Fibroblast of lung (primary cell): Measurements from ENCODE around the gene ARHGEF39. TPM values are rescaled to one million over a fixed set of nuclear protein-coding genes. Genes with fewer than 3 reads are reported as not detected.

Experiments used
- DNase-seq, 2 donors: peaks; one replicate each; pipeline versions ENCODE4 v3.0.0 to v3.0.0-alpha.2; 2010; ENCODE audit warnings: low read depth in 2 of 2
- H2AFZ ChIP-seq: 2 replicates; pipeline ENCODE4 v1.5.1; 2012; ENCODE audit warnings: low read length, control low read depth, inconsistent platforms
- H3K27ac ChIP-seq: 2 replicates; pipeline ENCODE4 v1.5.1; 2011; ENCODE audit warnings: low read length, control low read depth; ENCODE audit not compliant: insufficient read depth
- H3K27me3 ChIP-seq: 2 replicates; pipeline ENCODE4 v1.5.1; 2011; ENCODE audit warnings: mild to moderate bottlenecking, low read length; ENCODE audit not compliant: control insufficient read depth, insufficient read depth
- H3K36me3 ChIP-seq: 2 replicates; pipeline ENCODE4 v1.5.1; 2011; ENCODE audit warnings: low read length; ENCODE audit not compliant: control insufficient read depth, insufficient read depth
- H3K4me1 ChIP-seq: 2 replicates; pipeline ENCODE4 v1.5.1; 2011; ENCODE audit warnings: low read length; ENCODE audit not compliant: control insufficient read depth, insufficient read depth; ENCODE audit errors: extremely low read depth
- H3K4me2 ChIP-seq: 2 replicates; pipeline ENCODE4 v1.5.1; 2011; ENCODE audit warnings: low read length, control low read depth; ENCODE audit not compliant: insufficient read depth; ENCODE audit errors: extremely low read depth
- H3K4me3 ChIP-seq, 4 experiments: fragments of 200-600 bp in 1 of 4; sonication (generic) in 1 of 4; replicated peaks in 1 of 4; 2 replicates each; pipeline ENCODE4 v1.5.1; 2011 to 2016; ENCODE audit warnings: low read length in 4 of 4, low read depth in 3 of 4, mild to moderate bottlenecking in 3 of 4, control low read depth in 2 of 4, inconsistent platforms in 1 of 4, mixed read lengths in 1 of 4; ENCODE audit not compliant: insufficient read depth in 1 of 4; ENCODE audit errors: control extremely low read depth in 1 of 4
- H3K79me2 ChIP-seq: 2 replicates; pipeline ENCODE4 v1.5.1; 2012; ENCODE audit warnings: mild to moderate bottlenecking, low read length, inconsistent platforms; ENCODE audit not compliant: control insufficient read depth, insufficient read depth
- H3K9ac ChIP-seq: 2 replicates; pipeline ENCODE4 v1.5.1; 2011; ENCODE audit warnings: mild to moderate bottlenecking, low read length, control low read depth; ENCODE audit not compliant: insufficient read depth
- H3K9me3 ChIP-seq: 2 replicates; pipeline ENCODE4 v1.5.1; 2012; ENCODE audit warnings: low read depth, low read length; ENCODE audit not compliant: control insufficient read depth, insufficient read depth
- H4K20me1 ChIP-seq: 2 replicates; pipeline ENCODE4 v1.5.1; 2011; ENCODE audit warnings: low read length; ENCODE audit not compliant: control insufficient read depth, insufficient read depth; ENCODE audit errors: extremely low read depth
- CTCF ChIP-seq, 2 donors: IDR thresholded peaks in 1 of 2; conservative IDR thresholded peaks in 1 of 2; 1 replicate in 1 of 2; 2 replicates in 1 of 2; pipeline ENCODE4 v1.5.1; 2011 to 2012; ENCODE audit warnings: low read length in 2 of 2, control low read depth in 1 of 2, inconsistent platforms in 1 of 2, low read depth in 1 of 2, mild to moderate bottlenecking in 1 of 2
- EZH2 ChIP-seq: IDR thresholded peaks from 2 replicates; pipeline ENCODE4 v1.5.1; 2012; ENCODE audit warnings: low read length, control low read depth, mild to moderate bottlenecking; ENCODE audit errors: missing control alignments
- polyA plus RNA-seq, 2 donors: library from polyadenylated mRNA; depleted of rRNA in 1 of 2; stranded (reverse) in 1 of 2; unstranded in 1 of 2; fragments of >200 nt; gene quantifications; 2 replicates each; pipeline ENCODE4 v1.2.1, GENCODE V29; 2011 to 2012; ENCODE audit warnings: missing spikeins in 1 of 2
- total RNA-seq: library from RNA; depleted of rRNA; stranded (reverse); fragments of >200 nt; gene quantifications from 2 replicates; pipeline ENCODE4 v1.2.1, GENCODE V29; 2014

The ARHGEF39 gene
- total and polyA plus RNA-seq, 2 donors (not counting 1 experiment from before 2014, with no cell fraction given) = 0.66 to 0.77 TPM

- H3K9ac ChIP-seq = peak overlapping the region; percentile 97
- peak overlapping the region; percentile 53 to 82 (median 74) for H3K4me3 ChIP-seq
- no peak for TF ChIP-seq CTCF (conservative IDR thresholded peaks at IDR 0.05 in 1 of 2, IDR thresholded peaks at IDR 0.05 in 1 of 2; ENCODE audit: low read depth in 1 of 2, low read length in 2 of 2)
- TF ChIP-seq EZH2 = no peak
- peaks cover 13% of the 10 kb centered on the region for H3K4me1 ChIP-seq
- no peaks in the 10 kb centered on the region for H4K20me1 ChIP-seq
- H3K27me3 ChIP-seq = no peaks in the 10 kb centered on the region
- no peak overlapping the region for H2AFZ ChIP-seq
- H3K9me3 ChIP-seq = no peaks in the 10 kb centered on the region
- DNase-seq = peak; percentile 51 to 70
- H3K4me2 ChIP-seq = peak overlapping the region; percentile 97
- peak overlapping the region; percentile 97 for H3K27ac ChIP-seq
- peaks cover 14% of the 10 kb centered on the region for H3K79me2 ChIP-seq
- peaks cover 2% of the 10 kb centered on the region for H3K36me3 ChIP-seq
These were observed 6.1 kb downstream of the ARHGEF39 start for GRCh38 chr9:35658968-35659220.

GRCh38 chr9:35658137-35658967, 6.6 kb downstream of the ARHGEF39 start, which contains the start of gene CCDC107:
CCDC107 (plus strand) TSS chr9:35658292; CDS start chr9:35658380, 88 bp downstream.
- no peaks in the 10 kb centered on the region for H3K9me3 ChIP-seq
- H3K36me3 ChIP-seq = peaks cover 2% of the 10 kb centered on the region
- peaks cover 14% of the 10 kb centered on the region for H3K79me2 ChIP-seq
- TF ChIP-seq EZH2 (no peak), CTCF (conservative IDR thresholded peaks at IDR 0.05 in 1 of 2, IDR thresholded peaks at IDR 0.05 in 1 of 2; ENCODE audit: low read depth in 1 of 2, low read length in 2 of 2) (peak; percentile 33 to 36)
- H3K9ac ChIP-seq = peak within 1 kb of the TSS; percentile 97
- peak; percentile 70 to 88 for DNase-seq
- H2AFZ ChIP-seq = peak within 1 kb of the TSS; percentile 83
- H3K27ac ChIP-seq = peak within 1 kb of the TSS; percentile 97
- H3K4me2 ChIP-seq = peak within 1 kb of the TSS; percentile 97
- peak within 1 kb of the TSS; percentile 53 to 82 (median 74) for H3K4me3 ChIP-seq
- peaks cover 13% of the 10 kb centered on the region for H3K4me1 ChIP-seq
- H3K27me3 ChIP-seq = no peaks in the 10 kb centered on the region
- H4K20me1 ChIP-seq = no peaks in the 10 kb centered on the region

GRCh38 chr9:35657546-35658136, 7.4 kb downstream of the ARHGEF39 start, which contains the start of gene RMRP:
RMRP (minus strand) TSS chr9:35658019.
- peak within 1 kb of the TSS; percentile 97 for H3K9ac ChIP-seq
- H4K20me1 ChIP-seq = no peaks in the 10 kb centered on the region
- peaks cover 14% of the 10 kb centered on the region for H3K79me2 ChIP-seq
- H3K4me1 ChIP-seq = peaks cover 13% of the 10 kb centered on the region
- peak; percentile 99 to 100 for DNase-seq
- peak within 1 kb of the TSS; percentile 83 for H2AFZ ChIP-seq
- peaks cover 2% of the 10 kb centered on the region for H3K36me3 ChIP-seq
- TF ChIP-seq CTCF (conservative IDR thresholded peaks at IDR 0.05 in 1 of 2, IDR thresholded peaks at IDR 0.05 in 1 of 2; ENCODE audit: low read depth in 1 of 2, low read length in 2 of 2) (peak in 1 of 2 donors; percentile 34), EZH2 (no peak)
- peak within 1 kb of the TSS; percentile 53 to 82 (median 74) for H3K4me3 ChIP-seq
- H3K27ac ChIP-seq = peak within 1 kb of the TSS; percentile 97
- H3K27me3 ChIP-seq = no peaks in the 10 kb centered on the region
- peak within 1 kb of the TSS; percentile 97 for H3K4me2 ChIP-seq
- H3K9me3 ChIP-seq = no peaks in the 10 kb centered on the region
